HG03108 (cell line): ENCODE data around the gene MGLL.

ENCODE experiments used
- ATAC-seq: cut with Tn5 transposase; IDR thresholded peaks from one replicate; pipeline ENCODE4 v1.9.1; 2021; ENCODE audit warnings: moderate library complexity; ENCODE audit not compliant: unreplicated experiment

The MGLL gene

DNA sequence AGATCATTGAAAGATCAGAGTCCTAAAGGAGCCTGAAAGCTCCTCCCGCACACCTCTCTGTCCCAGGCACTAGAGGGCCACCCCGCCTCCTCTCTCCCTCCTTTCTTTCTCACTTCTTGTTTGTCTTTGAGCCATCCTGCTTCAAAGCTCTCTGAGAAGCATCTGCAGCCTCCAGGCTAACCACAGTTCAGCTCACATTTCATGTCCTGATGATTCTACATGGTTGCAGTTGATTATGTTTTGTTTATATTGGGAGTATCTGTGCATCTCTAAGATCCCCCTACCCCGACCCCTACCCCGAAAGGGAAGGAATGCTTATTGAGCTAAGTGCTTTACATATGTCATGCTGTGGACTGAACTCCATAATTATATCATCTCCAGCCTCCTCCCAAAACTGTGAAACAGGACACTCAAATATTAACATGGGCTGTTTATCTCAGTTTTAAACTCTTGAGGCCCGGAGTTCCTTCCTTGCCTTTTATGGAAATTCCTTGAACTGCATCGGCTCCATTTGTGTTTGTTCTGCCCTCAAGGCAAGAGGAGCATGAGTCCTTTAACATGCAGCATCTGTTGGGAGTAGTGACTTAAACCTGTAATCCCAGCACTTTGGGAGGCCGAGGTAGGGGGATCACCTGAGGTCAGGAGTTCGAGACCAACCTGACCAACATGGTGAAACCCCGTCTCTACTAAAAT is 30.9 kb downstream of the MGLL start:
- peak; percentile 92 for ATAC-seq

DNA sequence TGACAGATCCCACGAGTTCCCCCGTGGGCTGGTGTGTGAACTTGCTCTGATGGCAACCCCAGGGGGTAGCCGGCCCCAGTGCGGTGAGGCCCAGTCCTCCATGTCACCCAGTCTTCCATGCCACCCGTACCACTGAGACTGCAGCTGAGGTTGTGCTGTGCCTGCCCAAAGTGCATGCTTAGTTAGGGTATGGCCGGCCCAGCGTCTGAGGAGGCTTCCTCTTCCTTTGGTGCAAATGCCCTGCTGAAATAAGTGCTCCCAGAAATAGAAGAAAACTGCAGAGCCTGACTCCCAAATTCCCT is 31.5 kb downstream of the MGLL start:
- peak; percentile 4 for ATAC-seq

DNA sequence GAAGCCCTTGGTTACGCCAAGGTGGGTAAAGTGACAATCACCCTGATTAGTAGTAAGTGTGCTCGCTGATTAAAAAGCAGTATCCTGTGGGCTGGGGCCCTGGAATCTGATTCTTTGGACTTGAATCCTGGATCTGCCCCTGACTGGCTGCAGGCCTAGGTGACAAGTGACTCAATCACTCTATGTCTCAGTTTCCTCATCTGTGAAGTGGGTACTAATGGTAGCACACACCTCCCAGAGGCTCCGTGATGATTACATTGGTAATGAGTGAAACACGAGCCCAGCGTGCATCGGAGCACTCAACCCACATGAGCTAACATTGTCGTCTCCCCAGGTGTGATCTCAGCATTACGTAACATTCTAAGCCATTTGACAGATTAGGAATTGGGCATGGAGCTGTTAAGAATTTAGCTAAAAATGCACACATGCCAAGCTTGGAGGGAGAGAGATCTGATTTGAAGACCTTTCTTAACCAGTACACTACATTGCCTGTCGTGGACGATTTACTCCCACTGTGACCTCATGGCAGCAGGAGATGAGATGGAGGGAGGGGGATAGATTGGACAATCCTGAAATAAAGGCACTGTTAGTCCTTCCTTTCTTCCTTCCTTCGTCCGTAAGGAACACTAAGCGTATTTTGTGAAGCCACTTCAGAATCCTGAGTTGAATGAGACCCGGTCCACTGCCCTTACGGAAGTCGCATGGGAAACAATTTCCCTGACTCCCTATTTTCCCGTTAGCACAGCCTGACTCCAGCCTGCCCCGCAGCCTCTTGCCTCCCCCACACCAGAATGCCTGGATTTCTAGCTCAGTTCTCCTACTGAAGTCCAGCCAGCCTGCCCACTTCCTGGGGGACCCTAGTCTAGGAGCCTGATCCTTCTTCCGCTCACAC is 32.1 kb downstream of the MGLL start:
- no peak for ATAC-seq

DNA sequence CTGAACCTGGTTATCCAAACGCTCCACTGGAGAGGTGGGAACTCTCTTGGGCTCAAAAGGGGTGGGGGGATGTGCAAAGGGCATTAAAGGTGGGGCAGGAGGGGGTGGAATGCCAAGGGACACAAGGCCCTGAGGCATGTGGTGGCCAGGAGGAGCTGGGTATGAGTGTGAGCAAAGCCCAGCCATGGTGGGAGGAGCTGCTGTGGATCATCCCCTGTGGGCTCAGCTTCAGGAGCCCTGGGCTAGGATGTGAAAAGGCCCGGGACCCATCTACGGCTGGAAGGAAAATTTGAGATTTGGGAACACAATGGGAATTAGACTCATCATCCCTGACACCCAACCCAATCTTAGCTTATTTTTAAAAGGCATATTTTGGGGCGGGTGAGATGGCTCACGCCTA is 33.3 kb downstream of the MGLL start:
- ATAC-seq = no peak

DNA sequence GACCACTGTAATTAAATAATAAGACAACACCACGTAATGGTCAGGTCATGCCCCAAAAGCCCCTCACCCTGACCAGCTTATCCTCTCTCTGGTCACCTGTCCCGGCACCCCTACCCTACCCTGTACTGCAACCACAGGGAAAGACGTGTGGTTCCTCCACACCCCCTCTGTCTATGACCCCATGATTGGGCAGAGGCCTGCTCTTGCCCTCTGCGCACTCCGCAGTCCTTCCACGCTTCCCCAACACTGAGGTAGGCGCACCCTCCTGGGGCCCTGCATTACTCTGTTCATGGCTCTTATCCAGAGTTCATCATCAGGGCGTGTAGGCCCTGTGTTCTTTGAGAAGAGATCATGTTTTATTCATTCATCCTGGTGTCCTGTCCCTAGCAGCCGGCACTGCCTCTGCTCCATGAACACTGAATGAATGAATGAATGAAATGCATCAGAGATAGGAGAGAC is 33.8 kb downstream of the MGLL start:
- no peak for ATAC-seq

DNA sequence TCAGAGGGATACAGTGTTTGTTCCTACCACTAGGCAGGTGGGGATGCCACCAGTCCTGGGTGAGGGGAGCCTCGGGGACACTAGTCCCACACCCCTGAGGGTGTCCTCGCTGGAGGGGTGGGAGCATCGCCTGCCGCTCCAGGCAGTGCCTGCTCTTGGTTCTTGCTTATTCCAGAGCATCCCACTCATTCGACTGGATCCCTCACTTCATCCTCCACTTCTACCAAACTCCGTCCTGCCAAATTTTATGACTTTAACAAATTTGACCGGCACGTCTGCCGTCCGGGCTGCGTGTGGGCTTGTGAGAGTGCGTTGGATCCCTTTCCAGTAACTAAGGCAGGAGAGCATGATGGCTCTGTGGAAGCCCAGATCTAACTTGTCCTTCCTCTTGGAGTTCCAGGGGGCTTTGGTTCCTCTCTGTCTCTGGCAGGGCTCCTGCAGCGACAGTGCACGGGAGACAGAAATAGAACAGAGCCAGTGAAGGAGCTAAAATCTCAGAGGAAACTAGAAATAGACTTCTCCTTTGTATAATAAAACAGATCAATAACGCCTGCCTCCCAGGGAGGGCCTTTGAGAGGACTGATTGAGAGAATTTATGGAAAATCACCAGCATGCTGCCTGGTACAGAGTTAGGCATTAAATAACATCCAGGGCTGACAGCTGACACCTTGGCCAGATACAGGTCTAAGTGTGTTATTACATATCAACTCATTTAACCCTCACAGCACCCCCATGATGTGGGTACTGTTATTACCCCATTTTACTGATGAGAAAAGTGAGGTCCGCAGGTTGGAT is 34.5 kb downstream of the MGLL start:
- ATAC-seq = no peak

DNA sequence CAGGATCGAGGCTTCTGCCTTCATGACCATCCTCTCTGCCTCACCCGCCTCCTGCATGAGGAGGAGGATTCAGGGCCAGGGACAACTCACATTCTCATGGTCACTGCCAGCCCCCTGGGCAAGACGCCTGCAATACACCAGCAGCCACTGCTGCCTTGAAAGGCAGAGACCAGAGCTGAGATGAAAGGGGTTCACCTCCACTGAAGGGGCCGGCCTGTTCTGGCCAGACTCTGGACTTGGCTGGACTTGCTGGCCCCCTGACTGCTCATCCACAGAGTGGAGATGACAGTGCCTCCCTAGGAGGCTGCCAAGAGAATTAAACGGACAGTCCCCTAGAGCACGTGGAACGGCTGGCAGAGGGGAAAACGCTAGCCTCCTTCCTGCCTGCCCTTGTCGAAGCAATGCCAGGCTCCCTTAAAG is 35.2 kb downstream of the MGLL start:
- no peak for ATAC-seq

DNA sequence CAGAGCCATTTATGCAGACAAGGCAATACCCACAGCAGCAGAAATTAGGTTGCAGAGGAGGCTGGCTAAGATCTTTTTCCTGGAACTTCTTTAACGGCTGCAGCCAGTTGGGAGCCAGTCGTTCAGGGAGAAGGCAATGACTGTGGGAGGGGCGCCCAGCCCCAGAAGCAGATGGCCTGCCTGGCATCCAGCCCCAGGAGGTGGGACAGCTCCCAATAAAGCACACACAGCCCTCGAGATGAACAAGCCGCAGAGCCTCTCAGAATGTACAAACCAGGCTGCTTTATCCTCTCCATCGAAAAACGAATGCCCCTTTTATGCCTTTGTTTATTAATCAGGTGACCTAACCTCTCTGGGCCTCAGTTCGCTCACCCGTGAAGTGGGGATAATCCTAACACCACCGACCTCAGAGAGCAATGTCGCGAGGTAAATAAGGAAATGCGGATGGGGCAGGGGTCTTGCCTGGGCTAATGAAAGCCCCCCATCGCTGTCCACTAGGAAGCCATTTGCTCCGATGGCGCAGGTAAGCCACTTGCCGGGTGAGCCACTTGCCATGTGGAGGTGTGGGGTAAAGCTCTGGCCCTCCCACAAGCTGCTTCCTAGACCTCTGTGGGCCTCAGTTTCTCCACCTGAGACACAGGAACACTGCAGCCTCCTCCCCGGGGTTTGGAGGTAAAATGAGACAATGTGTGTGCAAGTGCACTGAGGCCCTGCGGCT is 35.8 kb downstream of the MGLL start:
- ATAC-seq = no peak

DNA sequence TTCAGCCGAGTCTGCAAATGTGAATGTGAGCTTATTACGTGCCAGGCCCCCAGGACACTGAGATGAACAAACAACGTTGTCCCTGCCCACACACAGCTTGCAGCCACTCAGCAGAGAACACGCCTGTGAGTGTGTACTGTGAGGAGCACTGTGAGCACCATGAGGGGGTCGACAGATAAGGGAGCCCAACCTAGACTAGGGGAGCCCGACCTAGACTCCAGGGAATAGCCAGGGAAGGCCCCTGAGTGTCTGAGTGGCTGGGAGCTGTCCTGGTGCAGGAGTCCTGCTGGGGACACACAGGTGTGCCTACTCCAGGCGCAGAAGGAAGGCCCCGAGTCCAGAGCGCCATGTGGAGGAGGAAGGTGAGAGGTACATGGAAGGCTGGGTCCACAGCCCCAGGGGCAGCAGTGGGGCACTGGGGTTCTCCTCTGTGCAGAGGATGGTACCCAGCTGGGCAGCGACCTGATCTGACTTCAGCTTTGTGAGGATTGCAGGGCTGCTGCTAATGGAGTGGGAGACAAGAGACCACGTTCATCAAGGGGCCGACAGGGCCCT is 36.5 kb downstream of the MGLL start:
- no peak for ATAC-seq

DNA sequence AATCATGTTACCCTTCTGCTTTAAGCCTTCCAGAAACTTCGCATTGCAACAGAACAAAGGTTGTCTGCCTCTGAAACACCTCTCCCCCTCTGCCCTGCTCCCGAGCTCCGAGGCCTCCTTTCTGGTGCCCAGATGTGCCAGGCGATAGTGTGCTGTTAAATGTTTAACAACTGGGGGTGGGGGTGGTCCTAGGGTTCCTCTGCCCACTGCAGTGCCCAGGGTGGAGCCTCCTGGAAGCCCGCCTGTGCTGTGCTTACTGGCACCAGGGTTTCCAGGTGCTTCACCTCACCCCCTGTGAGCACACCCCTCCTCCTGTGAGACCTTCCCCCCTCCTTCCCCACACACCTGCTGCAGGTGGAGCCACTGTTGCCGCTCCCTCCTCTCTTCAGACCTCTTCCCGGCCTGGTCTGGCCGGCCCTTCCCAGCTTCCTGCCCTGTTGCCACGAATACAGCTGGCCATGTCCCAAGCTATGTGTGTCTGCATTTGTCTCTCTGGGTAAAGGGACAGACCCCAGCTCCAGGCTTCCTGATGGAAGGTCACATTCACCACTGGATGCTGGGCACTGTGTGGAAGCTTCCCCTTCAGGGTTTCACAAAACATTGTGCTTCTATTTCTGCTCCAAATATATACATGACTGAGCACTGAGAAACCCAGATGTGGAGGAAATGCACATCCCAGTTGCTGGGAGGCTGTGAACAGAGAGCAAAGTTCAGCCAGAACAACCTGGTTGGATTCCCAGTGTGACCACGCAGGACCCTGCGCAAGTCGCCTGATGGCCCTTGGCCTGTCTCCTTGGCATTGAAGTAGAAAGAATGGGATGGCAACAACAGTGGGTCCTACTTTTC is 37.2 kb downstream of the MGLL start:
- ATAC-seq = no peak

DNA sequence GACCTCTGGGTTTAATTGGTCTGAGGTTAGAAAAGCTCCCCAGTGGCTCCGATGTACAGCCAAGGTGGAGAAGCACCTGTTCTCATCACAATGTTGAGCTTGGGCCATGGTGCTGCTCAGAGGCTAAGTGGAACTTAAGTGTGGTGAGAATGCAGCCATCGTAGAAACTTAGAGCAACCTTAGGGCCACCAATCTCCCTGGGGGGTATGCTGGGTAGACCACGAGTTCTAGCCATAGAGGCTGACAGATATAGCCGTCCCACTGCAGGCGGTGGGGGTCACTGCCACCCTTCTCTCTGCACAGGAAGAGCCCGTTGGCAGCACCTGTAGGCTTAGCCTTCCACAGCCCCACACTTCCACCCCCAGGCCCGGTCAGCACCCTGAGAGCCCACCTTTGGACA is 38.0 kb downstream of the MGLL start:
- no peak for ATAC-seq

DNA sequence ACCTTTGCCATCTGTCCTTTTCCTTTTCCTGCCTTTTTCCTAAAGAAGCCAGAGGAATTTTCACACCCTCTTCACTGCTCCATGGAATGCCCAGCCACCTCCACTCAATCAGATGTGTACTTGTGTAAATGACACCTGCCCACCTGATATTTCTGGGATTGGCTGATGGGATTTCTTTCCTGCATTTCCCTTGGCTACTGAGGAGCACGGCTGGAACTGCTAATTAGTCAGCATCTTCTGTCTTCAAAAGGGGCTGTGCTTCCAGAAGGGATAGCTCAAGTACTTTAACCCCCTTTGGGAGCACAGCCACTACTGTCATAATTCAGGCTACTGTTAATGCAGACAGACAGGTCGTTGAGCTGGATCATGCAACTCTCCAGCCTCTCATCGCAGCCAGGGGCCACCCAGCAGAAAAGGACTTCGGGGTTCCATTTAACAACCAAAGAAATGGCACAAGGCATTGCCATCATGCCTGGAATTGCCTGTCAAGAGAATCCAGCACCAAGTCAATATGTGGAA is 38.6 kb downstream of the MGLL start:
- ATAC-seq = no peak

DNA sequence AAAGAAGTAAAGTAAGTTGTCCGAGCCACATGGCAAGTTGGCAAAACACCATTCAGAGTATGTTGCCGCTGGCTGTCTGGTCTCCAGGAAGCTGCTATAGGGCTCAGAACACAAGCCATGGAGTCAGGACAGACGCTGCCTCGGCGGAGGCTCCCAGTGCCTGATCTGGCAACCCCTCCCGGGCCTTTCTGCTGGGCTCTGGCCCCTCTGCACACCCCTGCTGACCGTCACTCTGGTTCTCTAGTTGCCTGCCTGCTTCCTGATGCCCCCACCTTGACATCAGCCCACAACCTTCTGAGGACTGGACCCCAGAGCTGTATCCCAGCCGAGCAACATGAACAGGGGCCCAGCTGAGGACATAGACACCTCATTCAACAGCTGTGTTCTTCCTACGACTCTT is 39.1 kb downstream of the MGLL start:
- no peak for ATAC-seq

DNA sequence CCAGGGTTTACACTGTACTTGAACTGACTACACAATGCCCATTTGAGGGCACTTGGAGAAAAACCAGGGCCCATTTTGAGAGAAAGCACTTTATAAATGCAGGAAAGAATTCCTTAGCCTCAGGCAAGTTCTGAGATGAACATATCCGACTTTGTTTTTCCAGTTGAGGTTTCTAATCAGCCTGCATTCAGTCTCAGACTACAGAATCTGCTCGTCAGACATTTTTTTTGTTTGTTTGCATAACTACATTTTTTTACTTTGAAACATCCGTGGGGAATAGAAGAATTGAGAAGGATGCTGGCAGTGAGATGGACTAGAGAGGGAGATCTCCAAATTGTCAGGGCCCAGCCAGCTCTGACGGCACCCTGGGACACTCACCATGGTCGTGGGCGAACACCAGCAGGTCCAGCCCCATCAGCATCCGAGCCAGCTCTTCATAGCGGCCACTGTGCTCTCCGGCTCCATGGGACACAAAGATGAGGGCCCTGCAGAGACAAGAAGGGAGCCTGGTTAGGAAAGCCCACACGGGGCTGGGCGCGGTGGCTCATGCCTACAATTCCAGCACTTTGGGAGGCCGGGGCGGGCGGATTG is 40.8 kb downstream of the MGLL start:
- no peak for ATAC-seq

DNA sequence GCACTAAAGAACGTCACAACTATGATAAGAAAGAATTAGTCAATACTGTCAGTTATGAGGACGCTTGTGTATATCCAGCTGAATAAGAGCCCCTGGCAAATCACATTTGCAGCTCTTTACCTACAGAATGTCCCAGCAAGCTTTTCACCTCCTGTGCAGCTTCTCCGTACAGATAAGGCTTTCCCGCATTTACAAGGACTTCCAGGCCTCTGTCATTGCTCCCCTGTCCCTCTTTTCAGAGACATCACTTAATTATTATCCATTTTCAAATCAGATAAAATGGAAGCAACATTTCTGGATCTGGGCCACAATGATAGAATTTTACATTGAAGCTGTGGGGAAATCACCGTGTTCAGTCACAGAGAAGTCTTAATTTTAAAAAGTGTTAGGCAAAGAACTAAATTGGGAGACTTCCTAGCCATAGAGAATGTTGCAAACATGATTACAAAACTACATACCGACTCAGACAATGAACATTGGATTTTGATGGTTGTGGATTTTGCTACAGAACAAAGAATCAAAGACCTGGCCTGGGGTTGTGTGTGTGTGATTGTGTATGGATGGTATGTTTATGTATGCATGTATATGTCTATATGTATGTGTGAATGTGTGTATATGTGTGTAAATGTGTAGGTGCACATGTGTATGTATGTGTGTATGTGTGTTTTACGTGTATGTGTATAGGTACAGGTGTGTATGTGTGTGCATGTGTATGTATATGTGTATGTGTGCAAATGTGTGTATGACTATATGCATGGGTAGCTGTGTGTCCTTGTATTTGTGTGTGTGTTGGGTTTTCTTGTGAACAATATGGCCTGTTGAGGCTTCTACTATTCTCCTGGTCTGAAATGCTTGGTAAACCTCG is 41.5 kb downstream of the MGLL start:
- no peak for ATAC-seq

DNA sequence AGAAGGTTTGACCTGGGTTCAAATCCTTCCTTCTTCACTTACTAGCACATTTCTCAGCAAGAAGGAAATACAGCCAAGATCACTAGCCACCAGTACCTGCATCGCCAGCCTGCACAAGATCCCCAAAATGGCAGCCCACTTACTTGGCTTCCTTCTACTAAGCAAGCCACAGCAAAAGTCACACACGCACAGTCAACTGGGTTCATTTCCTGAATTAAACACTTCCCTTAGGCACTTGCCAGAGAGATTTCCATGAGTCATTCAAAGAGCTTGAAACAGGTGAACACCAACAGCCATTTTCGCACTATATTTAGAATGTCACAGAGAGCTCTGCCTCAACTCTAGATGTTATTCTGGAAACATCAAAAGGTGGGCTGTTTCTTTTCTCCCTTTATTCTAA is 42.6 kb downstream of the MGLL start:
- no peak for ATAC-seq

DNA sequence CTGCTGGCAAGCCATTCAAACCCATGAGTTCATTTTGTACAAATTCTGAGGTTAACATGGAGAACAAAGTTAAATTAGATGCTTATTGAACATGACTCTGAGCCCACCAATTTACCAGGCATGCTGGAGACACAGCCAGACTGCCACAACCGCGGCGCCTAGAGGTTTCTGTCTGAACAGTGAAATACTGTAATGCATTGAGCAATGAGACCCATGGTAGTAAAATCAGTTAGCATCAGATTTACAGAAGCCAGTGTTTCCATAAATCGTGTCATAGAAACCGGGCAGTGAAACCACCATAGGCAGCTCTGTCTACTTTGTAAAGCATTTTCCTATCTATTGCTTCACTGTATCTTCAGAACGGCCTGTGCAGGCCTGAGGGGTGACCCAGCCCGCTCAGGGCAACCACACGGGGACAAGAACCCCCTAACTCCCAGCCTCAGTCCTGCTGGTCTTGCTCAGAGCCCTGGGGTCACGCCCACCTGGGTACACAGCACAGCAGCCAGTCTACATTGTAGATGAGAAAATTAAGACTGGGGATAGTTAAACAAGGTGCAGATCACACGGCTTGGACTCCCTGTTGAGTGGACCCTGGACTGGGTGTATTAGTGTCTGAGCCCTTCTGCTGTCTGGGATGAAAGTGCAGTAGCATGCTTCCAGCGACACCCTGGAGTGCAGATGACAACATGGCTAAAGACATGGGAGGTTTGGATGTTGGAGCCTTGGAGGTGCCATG is 44.2 kb downstream of the MGLL start:
- no peak for ATAC-seq

DNA sequence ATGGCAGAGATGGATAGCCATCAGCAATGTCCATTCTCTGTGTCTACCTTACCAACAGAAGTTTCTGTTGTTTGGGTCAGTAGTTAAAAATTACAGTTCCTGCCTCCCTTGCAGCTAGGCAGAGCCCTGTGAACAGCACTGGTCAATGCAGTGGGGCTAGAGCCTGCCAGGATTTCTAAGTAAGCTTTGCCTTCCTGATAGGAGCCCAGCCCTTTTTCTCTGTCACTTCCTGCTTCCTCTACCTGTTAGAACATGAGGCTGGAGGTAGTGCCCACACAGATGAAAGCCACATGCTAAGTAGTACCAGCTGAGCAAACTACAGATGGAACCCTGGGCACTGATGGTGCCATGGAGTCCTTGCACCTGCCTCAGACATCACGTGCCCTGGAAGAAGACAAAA is 45.0 kb downstream of the MGLL start:
- no peak for ATAC-seq
